Sigmoid colon (tissue), 3 donors: Measurements from ENCODE around the gene CLEC16A.

Experiments used
- POLR2A ChIP-seq, 2 donors: fragments of 450-650 bp; IDR thresholded peaks; one replicate each; pipeline ENCODE4 v1.6.1; 2016; ENCODE audit warnings: antibody characterized with exemption in 2 of 2, mild to moderate bottlenecking in 2 of 2, moderate library complexity in 2 of 2
- TF ChIP-seq, protein P1 (sequence below), 4 experiments: fragments of 450-650 bp in 3 of 4; fragments of 200-600 bp in 1 of 4; IDR thresholded peaks; one replicate each; pipeline ENCODE4 v1.5.1; 2016 to 2019; ENCODE audit warnings: antibody characterized with exemption in 4 of 4, mild to moderate bottlenecking in 3 of 4, moderate library complexity in 2 of 4

DNA sequence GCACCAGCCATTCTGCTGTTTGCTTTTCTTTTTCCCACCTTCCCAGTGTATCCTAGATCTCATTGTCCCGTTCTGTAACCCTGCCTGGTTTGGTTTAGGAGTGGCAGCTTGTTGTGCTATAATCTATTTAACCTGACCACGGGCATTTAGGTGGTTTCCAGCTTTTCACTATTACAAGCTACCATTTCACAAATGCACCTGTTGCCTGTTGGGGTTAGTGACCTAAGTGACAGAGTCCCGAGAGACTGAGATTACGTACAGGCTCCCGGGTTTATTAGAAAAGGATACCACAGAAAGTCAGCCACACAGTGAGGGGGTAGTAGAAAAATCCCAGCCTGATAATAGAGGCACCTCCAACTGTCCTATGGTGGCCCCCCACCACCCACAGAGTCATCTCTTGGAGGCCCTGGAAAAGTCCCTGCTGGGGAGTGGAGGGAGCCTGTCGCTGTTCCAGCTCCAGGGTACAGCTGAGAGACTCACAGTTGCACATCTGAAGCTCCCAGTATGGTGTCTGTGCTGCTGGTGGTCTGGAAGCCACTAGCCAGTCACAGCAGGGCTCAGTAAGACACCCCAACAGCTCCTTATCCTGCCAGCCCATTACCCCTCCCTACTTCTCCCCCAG is 21.2 kb downstream of the CLEC16A start:
- TF ChIP-seq, protein P1, sequence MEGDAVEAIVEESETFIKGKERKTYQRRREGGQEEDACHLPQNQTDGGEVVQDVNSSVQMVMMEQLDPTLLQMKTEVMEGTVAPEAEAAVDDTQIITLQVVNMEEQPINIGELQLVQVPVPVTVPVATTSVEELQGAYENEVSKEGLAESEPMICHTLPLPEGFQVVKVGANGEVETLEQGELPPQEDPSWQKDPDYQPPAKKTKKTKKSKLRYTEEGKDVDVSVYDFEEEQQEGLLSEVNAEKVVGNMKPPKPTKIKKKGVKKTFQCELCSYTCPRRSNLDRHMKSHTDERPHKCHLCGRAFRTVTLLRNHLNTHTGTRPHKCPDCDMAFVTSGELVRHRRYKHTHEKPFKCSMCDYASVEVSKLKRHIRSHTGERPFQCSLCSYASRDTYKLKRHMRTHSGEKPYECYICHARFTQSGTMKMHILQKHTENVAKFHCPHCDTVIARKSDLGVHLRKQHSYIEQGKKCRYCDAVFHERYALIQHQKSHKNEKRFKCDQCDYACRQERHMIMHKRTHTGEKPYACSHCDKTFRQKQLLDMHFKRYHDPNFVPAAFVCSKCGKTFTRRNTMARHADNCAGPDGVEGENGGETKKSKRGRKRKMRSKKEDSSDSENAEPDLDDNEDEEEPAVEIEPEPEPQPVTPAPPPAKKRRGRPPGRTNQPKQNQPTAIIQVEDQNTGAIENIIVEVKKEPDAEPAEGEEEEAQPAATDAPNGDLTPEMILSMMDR (IDR thresholded peaks at IDR 0.05), result no peak
- TF ChIP-seq POLR2A (IDR thresholded peaks at IDR 0.05), result no peak
